ENCODE results near the gene OBSL1.

OBSL1 gene

GRCh38 chr2:219517954-219518778 lies 53.2 kb downstream of the OBSL1 start:
- Histone ChIP-seq H3K27ac (no peak overlapping the region), H3K27me3 (peaks cover 23% of the 10 kb centered on the region), H3K4me3 (no peak overlapping the region), H4K20me1 (no peaks in the 10 kb centered on the region; the same call in 1 of the 2 replicates), H3K4me2 (peak overlapping the region; percentile 98), H3K4me1 (peaks cover 84% of the 10 kb centered on the region), H3K9me3 (no peaks in the 10 kb centered on the region), H3K9ac (no peak overlapping the region), H3K36me3 (no peaks in the 10 kb centered on the region)
- no peak for TF ChIP-seq Cebpa-rat (IDR thresholded peaks at IDR 0.05)

DNA sequence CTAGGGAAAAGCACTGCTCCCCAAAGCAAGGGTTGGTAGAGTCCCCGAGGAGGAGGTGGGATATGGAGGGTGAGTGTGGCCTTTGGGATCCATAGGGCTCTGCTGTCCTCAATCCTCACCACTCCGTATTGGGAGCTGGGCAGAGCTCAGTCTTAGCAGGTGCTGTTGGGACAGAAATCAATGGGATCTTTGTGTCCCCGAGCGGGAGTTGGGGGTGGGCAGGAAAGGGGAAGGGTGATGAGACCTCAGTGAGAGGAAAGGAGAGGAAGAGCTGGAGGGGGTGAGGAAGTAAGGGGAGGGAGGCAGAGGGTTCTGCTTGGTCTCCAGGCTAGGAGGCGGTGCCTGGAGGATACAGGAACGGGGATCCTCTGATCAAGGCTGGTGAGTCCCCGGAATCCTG lies 54.5 kb downstream of the OBSL1 start:
- no peak for TF ChIP-seq Cebpa-rat (IDR thresholded peaks at IDR 0.05)
- no peaks in the 10 kb centered on the region for H3K9me3 ChIP-seq
- no peaks in the 10 kb centered on the region; the same call in 1 of the 2 replicates for H4K20me1 ChIP-seq
- H3K9ac ChIP-seq = no peak overlapping the region
- peaks cover 10% of the 10 kb centered on the region for H3K27me3 ChIP-seq
- H3K4me1 ChIP-seq = peaks cover 86% of the 10 kb centered on the region
- H3K27ac ChIP-seq = no peak overlapping the region
- no peak overlapping the region for H3K4me3 ChIP-seq
- H3K4me2 ChIP-seq = peak overlapping the region; percentile 98
- no peaks in the 10 kb centered on the region for H3K36me3 ChIP-seq

DNA sequence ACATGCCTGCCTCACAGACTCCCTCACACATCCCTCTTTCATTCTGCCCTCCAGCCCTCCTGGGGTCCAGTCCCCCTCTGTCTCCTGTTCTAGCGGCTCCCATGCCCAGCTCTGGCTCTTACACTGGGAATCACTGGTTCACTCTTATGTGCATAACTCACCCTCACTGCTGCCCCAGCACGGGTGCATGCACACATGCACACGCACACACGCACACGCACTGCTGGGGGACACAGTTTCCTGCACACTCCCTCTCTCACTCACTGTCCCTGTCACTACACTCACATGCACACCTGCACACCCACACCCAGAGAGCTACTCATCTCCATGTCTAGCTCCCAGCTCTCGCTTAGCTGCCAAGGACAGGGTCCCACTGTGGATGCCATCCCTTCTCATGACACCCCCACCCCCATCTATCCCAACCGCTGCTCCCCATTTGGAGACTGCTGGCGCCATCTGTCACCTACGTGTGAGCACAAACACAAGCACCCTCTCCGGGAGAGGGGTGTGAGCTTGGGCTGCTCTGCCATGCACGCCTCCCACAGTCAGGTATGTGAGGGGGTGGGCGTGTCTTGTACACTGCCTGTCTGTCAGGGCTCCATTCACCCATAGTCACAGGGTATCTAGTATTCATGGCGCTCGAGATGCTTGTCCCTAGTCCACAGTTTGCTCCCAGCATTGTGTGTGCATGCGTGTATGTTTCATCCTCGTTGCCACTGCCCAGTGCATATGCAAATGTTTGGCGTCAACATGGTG lies 55.3 kb downstream of the OBSL1 start:
- Histone ChIP-seq H3K9ac (no peak overlapping the region), H3K4me1 (peaks cover 85% of the 10 kb centered on the region), H3K27me3 (peaks cover 2% of the 10 kb centered on the region; the same call in 1 of the 2 replicates)

DNA sequence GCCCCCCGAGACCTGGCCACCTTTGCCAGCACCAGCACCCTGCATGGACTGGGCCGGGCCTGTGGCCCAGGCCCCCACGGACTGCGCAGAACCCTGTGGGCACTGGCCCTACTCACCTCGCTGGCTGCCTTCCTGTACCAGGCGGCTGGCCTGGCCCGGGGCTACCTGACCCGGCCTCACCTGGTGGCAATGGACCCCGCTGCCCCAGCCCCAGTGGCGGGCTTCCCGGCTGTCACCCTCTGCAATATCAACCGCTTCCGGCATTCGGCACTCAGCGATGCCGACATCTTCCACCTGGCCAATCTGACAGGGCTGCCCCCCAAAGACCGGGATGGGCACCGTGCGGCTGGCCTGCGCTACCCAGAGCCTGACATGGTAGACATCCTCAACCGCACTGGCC lies 56.5 kb downstream of the OBSL1 start:
- Histone ChIP-seq H4K20me1 (no peaks in the 10 kb centered on the region), H3K27ac (no peak overlapping the region), H3K36me3 (no peaks in the 10 kb centered on the region), H3K9me3 (no peaks in the 10 kb centered on the region), H3K4me1 (peaks cover 88% of the 10 kb centered on the region), H3K9ac (no peak overlapping the region; the same call in 1 of the 2 replicates), H3K27me3 (no peaks in the 10 kb centered on the region), H3K4me2 (peak overlapping the region; percentile 98), H3K4me3 (no peak overlapping the region)
- TF ChIP-seq Cebpa-rat (IDR thresholded peaks at IDR 0.05) = no peak

More for the DNA sequence above, 55.3 kb downstream of the OBSL1 start:
- Histone ChIP-seq H3K9me3 (no peaks in the 10 kb centered on the region), H3K36me3 (no peaks in the 10 kb centered on the region), H3K4me3 (no peak overlapping the region), H4K20me1 (no peaks in the 10 kb centered on the region), H3K4me2 (peak overlapping the region; percentile 98), H3K27ac (no peak overlapping the region)
- TF ChIP-seq Cebpa-rat (IDR thresholded peaks at IDR 0.05) = no peak

DNA sequence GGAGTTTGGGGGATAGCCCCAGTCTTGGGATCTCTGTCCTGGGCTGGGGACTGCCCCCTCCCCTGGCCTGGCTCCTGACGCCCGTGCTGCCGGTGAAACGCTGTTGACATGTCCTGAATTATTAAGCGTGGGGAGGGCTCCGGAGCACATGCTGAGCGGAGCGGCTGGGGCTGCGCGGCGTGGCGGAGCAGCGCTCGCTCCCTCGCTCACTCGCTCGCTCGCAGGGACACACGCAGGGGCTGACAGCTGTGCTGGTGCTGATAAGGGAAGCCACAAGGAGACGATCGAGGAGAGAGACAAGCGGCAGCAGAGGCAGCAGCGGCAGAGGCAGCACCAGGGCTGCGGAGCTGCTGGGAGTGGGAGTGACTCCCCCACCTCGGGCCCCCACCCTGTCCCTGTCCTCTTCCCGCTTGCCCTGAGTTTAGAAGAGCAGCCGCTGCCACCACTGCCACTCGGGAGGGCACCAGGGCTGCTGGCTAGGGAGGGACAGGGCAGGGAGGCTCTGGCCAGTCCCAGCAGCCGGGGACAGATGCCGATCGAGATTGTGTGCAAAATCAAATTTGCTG lies 57.1 kb downstream of the OBSL1 start, which contains the start of gene ASIC4:
ASIC4 (plus strand) TSS at position 287 of the 566 bp plus-strand sequence; CDS start at position 530, 243 bp downstream.
- Histone ChIP-seq H3K4me3 (peak within 1 kb of the TSS; percentile 48), H3K9ac (peak within 1 kb of the TSS; percentile 38; the same call in 1 of the 2 replicates), H3K4me1 (peaks cover 94% of the 10 kb centered on the region), H3K27ac (peak within 1 kb of the TSS; percentile 53; the same call in 1 of the 2 replicates), H3K4me2 (peak within 1 kb of the TSS; percentile 98), H3K27me3 (no peaks in the 10 kb centered on the region), H3K9me3 (no peaks in the 10 kb centered on the region), H4K20me1 (no peaks in the 10 kb centered on the region), H3K36me3 (no peaks in the 10 kb centered on the region)
- TF ChIP-seq Cebpa-rat (IDR thresholded peaks at IDR 0.05) = no peak

DNA sequence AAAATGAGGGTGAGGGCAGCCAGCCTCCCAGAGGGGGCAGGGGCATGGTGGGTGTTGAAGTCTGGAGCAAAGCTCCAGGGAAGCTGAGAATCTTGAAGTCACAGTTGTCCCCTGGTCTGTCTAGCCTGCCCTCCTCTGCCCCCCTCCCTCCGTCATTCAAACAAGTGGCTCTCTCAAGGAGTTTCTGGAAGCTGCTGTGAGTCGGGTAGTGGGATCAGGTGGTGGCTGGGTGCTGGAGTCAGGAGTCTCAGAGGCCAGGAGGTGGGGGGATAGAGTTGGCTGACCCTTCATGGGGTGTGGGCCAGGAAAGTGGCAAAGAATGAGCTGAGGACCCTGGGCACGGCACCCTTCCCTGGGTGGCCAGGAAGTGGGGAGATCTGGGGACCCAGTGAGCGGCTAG lies 57.6 kb downstream of the OBSL1 start:
- H4K20me1 ChIP-seq = no peaks in the 10 kb centered on the region
- no peak for TF ChIP-seq Cebpa-rat (IDR thresholded peaks at IDR 0.05)
- no peaks in the 10 kb centered on the region for H3K9me3 ChIP-seq
- peaks cover 99% of the 10 kb centered on the region for H3K4me1 ChIP-seq
- no peaks in the 10 kb centered on the region for H3K36me3 ChIP-seq
- H3K27ac ChIP-seq = peak overlapping the region; percentile 53; the same call in 1 of the 2 replicates
- peak overlapping the region; percentile 48 for H3K4me3 ChIP-seq
- H3K4me2 ChIP-seq = peak overlapping the region; percentile 98
- H3K9ac ChIP-seq = peak overlapping the region; percentile 38; the same call in 1 of the 2 replicates
- H3K27me3 ChIP-seq = no peaks in the 10 kb centered on the region

GRCh38 chr2:219512524-219513216 lies 58.7 kb downstream of the OBSL1 start:
- Histone ChIP-seq H4K20me1 (no peaks in the 10 kb centered on the region), H3K4me2 (peak overlapping the region; percentile 98), H3K27ac (peak overlapping the region; percentile 75; the same call in 1 of the 2 replicates), H3K4me1 (peaks cover 97% of the 10 kb centered on the region), H3K4me3 (peak overlapping the region; percentile 51), H3K9me3 (no peaks in the 10 kb centered on the region), H3K27me3 (no peaks in the 10 kb centered on the region), H3K9ac (no peak overlapping the region; the same call in 1 of the 2 replicates), H3K36me3 (no peaks in the 10 kb centered on the region)
- TF ChIP-seq Cebpa-rat (IDR thresholded peaks at IDR 0.05) = no peak

DNA sequence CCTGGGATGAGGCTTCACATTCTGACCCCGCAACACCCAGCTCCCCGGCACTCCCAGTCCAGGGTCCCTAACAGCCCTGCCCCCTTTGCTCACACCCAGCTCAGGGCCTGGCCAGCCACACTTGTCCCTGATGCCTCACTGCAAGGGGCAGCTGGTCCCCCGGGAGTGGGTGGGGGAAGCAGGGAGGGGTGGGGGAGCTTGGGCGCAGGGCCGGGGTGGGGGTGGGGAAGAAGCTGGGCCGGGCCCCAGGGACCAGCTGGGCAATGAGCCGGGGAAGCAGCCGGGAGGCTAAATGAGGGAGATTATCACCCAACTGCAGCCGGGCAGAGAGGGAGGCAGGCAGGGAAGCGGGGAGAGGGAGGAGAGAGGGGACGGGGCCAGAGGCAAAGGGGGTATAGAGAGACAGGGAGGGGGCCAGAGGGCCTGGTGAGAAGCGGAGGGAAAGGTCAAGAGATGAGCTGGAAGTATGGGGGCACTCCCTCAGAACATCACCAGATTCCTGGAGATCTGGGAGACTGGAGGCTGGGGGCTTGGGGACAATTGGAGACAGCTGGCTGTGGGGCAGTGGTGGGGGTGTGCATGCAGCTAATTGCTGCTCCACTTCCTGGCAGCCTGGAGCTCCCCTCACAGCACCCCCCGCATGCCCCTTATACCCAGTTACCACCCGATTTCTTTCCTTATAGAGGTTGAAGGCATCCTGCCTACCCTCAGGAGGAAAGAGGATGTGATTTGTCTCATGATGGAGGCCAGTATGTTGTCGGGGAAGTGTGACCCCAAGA lies 59.6 kb downstream of the OBSL1 start:
- TF ChIP-seq Cebpa-rat (IDR thresholded peaks at IDR 0.05) = no peak
- no peak overlapping the region; the same call in 1 of the 2 replicates for H3K9ac ChIP-seq
- no peaks in the 10 kb centered on the region for H3K9me3 ChIP-seq
- no peaks in the 10 kb centered on the region for H4K20me1 ChIP-seq
- H3K4me1 ChIP-seq = peaks cover 88% of the 10 kb centered on the region
- H3K27me3 ChIP-seq = no peaks in the 10 kb centered on the region
- H3K4me2 ChIP-seq = peak overlapping the region; percentile 98
- H3K36me3 ChIP-seq = peaks cover 4% of the 10 kb centered on the region; the same call in 1 of the 2 replicates
- H3K4me3 ChIP-seq = peak overlapping the region; percentile 51
- peak overlapping the region; percentile 75 for H3K27ac ChIP-seq
